OCI-LY1 (cell line): ENCODE data around the gene PCNT.

Experiments used
- EZH2 ChIP-seq: fragments of 200-600 bp; sonication (generic), shearing (Covaris generic); IDR thresholded peaks from 2 replicates; pipeline ENCODE4 v1.8.0; 2017; ENCODE audit warnings: borderline replicate concordance, mixed run types, mild to moderate bottlenecking, antibody characterized with exemption, low read length, moderate library complexity, mixed read lengths
- TF ChIP-seq, protein P1 (sequence below): fragments of 200-600 bp; sonication (generic), shearing (Covaris generic); IDR thresholded peaks from 2 replicates; pipeline ENCODE4 v1.5.1; 2017; ENCODE audit warnings: mild to moderate bottlenecking, antibody characterized with exemption, low read length, moderate library complexity, mixed read lengths

- TF ChIP-seq, protein P1, sequence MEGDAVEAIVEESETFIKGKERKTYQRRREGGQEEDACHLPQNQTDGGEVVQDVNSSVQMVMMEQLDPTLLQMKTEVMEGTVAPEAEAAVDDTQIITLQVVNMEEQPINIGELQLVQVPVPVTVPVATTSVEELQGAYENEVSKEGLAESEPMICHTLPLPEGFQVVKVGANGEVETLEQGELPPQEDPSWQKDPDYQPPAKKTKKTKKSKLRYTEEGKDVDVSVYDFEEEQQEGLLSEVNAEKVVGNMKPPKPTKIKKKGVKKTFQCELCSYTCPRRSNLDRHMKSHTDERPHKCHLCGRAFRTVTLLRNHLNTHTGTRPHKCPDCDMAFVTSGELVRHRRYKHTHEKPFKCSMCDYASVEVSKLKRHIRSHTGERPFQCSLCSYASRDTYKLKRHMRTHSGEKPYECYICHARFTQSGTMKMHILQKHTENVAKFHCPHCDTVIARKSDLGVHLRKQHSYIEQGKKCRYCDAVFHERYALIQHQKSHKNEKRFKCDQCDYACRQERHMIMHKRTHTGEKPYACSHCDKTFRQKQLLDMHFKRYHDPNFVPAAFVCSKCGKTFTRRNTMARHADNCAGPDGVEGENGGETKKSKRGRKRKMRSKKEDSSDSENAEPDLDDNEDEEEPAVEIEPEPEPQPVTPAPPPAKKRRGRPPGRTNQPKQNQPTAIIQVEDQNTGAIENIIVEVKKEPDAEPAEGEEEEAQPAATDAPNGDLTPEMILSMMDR: no peak
- TF ChIP-seq EZH2: no peak
Measured at GRCh38 chr21:46478910-46479309, 155.0 kb downstream of the PCNT start.
